Neuron (in vitro differentiated cells): ENCODE data around the gene POLR2M.

ENCODE experiments used
- H2AFZ ChIP-seq: one replicate; pipeline ENCODE4 v1.6.1; 2013; ENCODE audit warnings: low read depth, mild to moderate bottlenecking, inconsistent platforms, low read length, moderate library complexity
- H3K27me3 ChIP-seq: one replicate; pipeline ENCODE4 v1.6.1; 2013; ENCODE audit warnings: low read length; ENCODE audit not compliant: insufficient read depth
- H3K36me3 ChIP-seq: one replicate; pipeline ENCODE4 v1.6.1; 2013; ENCODE audit warnings: low read length; ENCODE audit not compliant: insufficient read depth
- H3K4me1 ChIP-seq: one replicate; pipeline ENCODE4 v1.6.1; 2013; ENCODE audit warnings: low read length; ENCODE audit not compliant: insufficient read depth
- H3K4me3 ChIP-seq: 2 replicates; pipeline ENCODE4 v1.5.1; 2013; ENCODE audit warnings: mild to moderate bottlenecking, low read length, moderate library complexity
- H3K9me3 ChIP-seq: one replicate; pipeline ENCODE4 v1.6.1; 2013; ENCODE audit warnings: low read length

The POLR2M gene

GRCh38 chr15:57698991-57699390 lies 7.5 kb upstream of the POLR2M start:
- Histone ChIP-seq H3K9me3 (no peaks in the 10 kb centered on the region), H3K4me1 (no peaks in the 10 kb centered on the region), H3K27me3 (peaks cover 12% of the 10 kb centered on the region), H3K4me3 (no peak overlapping the region), H2AFZ (no peak overlapping the region), H3K36me3 (no peaks in the 10 kb centered on the region)

GRCh38 chr15:57703387-57703786 lies 3.1 kb upstream of the POLR2M start:
- Histone ChIP-seq H3K4me1 (peaks cover 11% of the 10 kb centered on the region), H2AFZ (no peak overlapping the region), H3K27me3 (peaks cover 11% of the 10 kb centered on the region), H3K36me3 (no peaks in the 10 kb centered on the region), H3K4me3 (no peak overlapping the region), H3K9me3 (no peaks in the 10 kb centered on the region)

GRCh38 chr15:57704441-57704840 lies 2.1 kb upstream of the POLR2M start:
- H3K27me3 ChIP-seq, result peaks cover 11% of the 10 kb centered on the region
- no peaks in the 10 kb centered on the region for H3K9me3 ChIP-seq
- H3K4me1 ChIP-seq, result peaks cover 12% of the 10 kb centered on the region
- no peak overlapping the region for H3K4me3 ChIP-seq
- no peak overlapping the region for H2AFZ ChIP-seq
- H3K36me3 ChIP-seq, result peaks cover 7% of the 10 kb centered on the region

- peak overlapping the region; percentile 97 for H3K4me3 ChIP-seq
- no peaks in the 10 kb centered on the region for H3K9me3 ChIP-seq
- peaks cover 12% of the 10 kb centered on the region for H3K4me1 ChIP-seq
- peaks cover 20% of the 10 kb centered on the region for H3K36me3 ChIP-seq
- H2AFZ ChIP-seq, result peak overlapping the region; percentile 80
- H3K27me3 ChIP-seq, result peaks cover 7% of the 10 kb centered on the region
Measured at GRCh38 chr15:57705746-57706404, 639 bp upstream of the POLR2M start.

GRCh38 chr15:57708047-57708446 lies 1.5 kb downstream of the POLR2M start:
- Histone ChIP-seq H3K4me3 (peak overlapping the region; percentile 97), H3K27me3 (no peaks in the 10 kb centered on the region), H3K9me3 (no peaks in the 10 kb centered on the region), H3K36me3 (peaks cover 37% of the 10 kb centered on the region), H3K4me1 (peaks cover 12% of the 10 kb centered on the region), H2AFZ (no peak overlapping the region)

GRCh38 chr15:57718309-57718708 lies 11.8 kb downstream of the POLR2M start:
- H3K36me3 ChIP-seq, result peaks cover 25% of the 10 kb centered on the region
- H3K4me3 ChIP-seq, result no peak overlapping the region
- no peaks in the 10 kb centered on the region for H3K9me3 ChIP-seq
- H3K27me3 ChIP-seq, result no peaks in the 10 kb centered on the region
- H2AFZ ChIP-seq, result no peak overlapping the region
- H3K4me1 ChIP-seq, result no peaks in the 10 kb centered on the region

GRCh38 chr15:57720867-57721266 lies 14.4 kb downstream of the POLR2M start:
- Histone ChIP-seq H3K9me3 (no peaks in the 10 kb centered on the region), H3K4me1 (no peaks in the 10 kb centered on the region), H3K27me3 (no peaks in the 10 kb centered on the region), H3K4me3 (no peak overlapping the region), H3K36me3 (peaks cover 10% of the 10 kb centered on the region), H2AFZ (no peak overlapping the region)

GRCh38 chr15:57726411-57726810 lies 19.9 kb downstream of the POLR2M start:
- Histone ChIP-seq H3K4me1 (no peaks in the 10 kb centered on the region), H2AFZ (no peak overlapping the region), H3K27me3 (no peaks in the 10 kb centered on the region), H3K4me3 (no peak overlapping the region), H3K9me3 (no peaks in the 10 kb centered on the region), H3K36me3 (no peaks in the 10 kb centered on the region)

GRCh38 chr15:57727031-57727430 lies 20.5 kb downstream of the POLR2M start:
- H3K4me3 ChIP-seq, result no peak overlapping the region
- no peaks in the 10 kb centered on the region for H3K9me3 ChIP-seq
- H3K4me1 ChIP-seq, result no peaks in the 10 kb centered on the region
- H3K27me3 ChIP-seq, result no peaks in the 10 kb centered on the region
- H3K36me3 ChIP-seq, result no peaks in the 10 kb centered on the region
- no peak overlapping the region for H2AFZ ChIP-seq

GRCh38 chr15:57728436-57728835 lies 21.9 kb downstream of the POLR2M start:
- H3K27me3 ChIP-seq, result no peaks in the 10 kb centered on the region

GRCh38 chr15:57730876-57731275 lies 24.4 kb downstream of the POLR2M start:
- Histone ChIP-seq H3K27me3 (no peaks in the 10 kb centered on the region), H3K36me3 (no peaks in the 10 kb centered on the region), H3K4me1 (no peaks in the 10 kb centered on the region), H3K9me3 (no peaks in the 10 kb centered on the region), H2AFZ (no peak overlapping the region), H3K4me3 (no peak overlapping the region)

More at GRCh38 chr15:57728436-57728835, 21.9 kb downstream of the POLR2M start:
- H2AFZ ChIP-seq, result no peak overlapping the region
- H3K4me3 ChIP-seq, result no peak overlapping the region
- H3K4me1 ChIP-seq, result no peaks in the 10 kb centered on the region
- H3K9me3 ChIP-seq, result no peaks in the 10 kb centered on the region
- no peaks in the 10 kb centered on the region for H3K36me3 ChIP-seq

- no peak overlapping the region for H3K4me3 ChIP-seq
- H2AFZ ChIP-seq, result no peak overlapping the region
- H3K9me3 ChIP-seq, result peaks cover under 1% of the 10 kb centered on the region
- H3K36me3 ChIP-seq, result no peaks in the 10 kb centered on the region
- no peaks in the 10 kb centered on the region for H3K4me1 ChIP-seq
- H3K27me3 ChIP-seq, result no peaks in the 10 kb centered on the region
Measured at GRCh38 chr15:57731530-57732103, 25.1 kb downstream of the POLR2M start.

- peaks cover 2% of the 10 kb centered on the region for H3K9me3 ChIP-seq
- H3K4me1 ChIP-seq, result no peaks in the 10 kb centered on the region
- no peak overlapping the region for H3K4me3 ChIP-seq
- H3K27me3 ChIP-seq, result no peaks in the 10 kb centered on the region
- H2AFZ ChIP-seq, result no peak overlapping the region
- no peaks in the 10 kb centered on the region for H3K36me3 ChIP-seq
Measured at GRCh38 chr15:57732526-57733331, 26.2 kb downstream of the POLR2M start.
